GM18499 (cell line): ENCODE data around the gene FAT2.
"Not testable (repeated sequence)": the region's sequence is repeated elsewhere in the genome, so short reads cannot be mapped to it uniquely, and the experiment has no call there.

Source experiments
- ATAC-seq: cut with Tn5 transposase; IDR thresholded peaks from one replicate; pipeline ENCODE4 v1.9.1; 2021; ENCODE audit warnings: moderate number of reproducible peaks; ENCODE audit not compliant: insufficient read depth, unreplicated experiment

FAT2 gene

DNA sequence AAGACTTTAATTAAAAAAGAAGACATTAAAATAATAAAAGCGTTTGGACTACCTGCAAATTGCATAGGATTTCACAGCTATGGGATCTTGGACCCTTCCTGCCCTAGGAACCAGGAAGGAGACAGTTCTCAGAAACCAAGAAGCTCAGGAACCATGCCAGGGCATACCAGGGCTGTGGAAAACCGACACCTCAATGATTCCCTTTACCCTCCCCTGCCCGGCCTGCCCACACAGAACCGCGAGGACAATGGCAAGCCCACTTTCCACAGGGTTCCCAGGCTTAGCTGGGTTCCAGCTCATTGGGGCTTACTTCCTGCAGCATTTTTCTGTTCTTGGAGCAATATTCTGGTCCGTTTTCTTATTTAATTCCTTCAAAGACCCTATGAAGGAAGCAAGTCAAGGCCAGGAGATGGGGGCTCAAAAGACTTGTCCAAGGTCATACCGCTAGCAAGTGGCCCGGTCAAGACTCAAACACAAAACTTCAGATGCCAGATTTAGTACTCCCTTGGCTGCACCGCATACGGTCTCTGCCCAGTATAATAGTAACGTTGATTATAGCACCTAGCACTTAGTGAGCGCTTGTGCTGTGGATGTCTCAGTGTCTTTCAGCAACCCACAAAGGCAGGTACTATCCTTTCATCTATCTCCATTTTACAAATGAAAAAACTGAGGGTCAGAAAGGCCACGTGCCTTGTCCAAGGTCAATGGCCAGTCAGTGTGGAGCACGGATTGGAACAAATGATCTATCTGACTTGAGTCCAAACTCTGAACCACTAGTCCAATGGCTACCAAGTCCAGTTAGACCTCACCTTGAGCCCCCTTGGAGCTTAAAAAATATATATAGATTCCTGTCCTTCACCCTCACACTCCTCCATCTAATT is 6.8 kb downstream of the FAT2 start:
- ATAC-seq = no peak

DNA sequence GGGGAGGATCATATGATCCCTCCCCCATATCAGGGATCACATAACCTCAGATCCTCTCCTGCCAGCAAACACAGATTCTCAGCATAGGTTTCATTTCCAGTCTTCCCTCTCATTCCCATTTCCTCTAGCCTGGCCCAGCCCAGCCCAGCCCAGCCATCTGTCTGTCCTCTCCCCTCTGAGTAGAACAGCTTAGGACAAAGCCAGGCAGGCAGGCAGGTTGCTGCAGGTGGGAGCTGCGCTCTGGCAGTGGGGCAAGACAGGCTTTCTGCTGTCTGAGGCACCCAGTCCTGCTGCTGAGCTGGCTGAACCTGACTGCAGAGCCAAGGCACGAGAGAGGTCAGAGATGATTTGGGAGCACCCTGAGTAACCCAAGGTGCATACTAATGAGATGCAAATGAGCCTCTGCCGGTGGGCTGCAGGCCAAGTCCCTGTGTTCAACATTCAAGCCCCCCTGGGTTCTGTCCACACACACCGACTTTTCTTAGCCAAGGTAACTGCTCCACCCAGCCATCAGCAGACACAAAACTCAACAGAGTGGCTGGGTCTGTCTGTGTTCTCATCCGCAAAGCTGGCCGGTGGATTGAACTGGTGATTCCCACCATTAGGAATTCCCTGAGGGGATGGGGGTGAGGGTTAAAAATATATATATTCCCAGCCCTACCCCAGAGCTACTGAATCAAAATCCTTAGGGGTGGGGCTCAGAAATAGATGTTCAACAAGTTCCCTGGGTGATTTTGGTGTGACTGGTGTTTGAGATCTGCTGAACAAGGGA is 9.1 kb downstream of the FAT2 start:
- ATAC-seq = no peak

DNA sequence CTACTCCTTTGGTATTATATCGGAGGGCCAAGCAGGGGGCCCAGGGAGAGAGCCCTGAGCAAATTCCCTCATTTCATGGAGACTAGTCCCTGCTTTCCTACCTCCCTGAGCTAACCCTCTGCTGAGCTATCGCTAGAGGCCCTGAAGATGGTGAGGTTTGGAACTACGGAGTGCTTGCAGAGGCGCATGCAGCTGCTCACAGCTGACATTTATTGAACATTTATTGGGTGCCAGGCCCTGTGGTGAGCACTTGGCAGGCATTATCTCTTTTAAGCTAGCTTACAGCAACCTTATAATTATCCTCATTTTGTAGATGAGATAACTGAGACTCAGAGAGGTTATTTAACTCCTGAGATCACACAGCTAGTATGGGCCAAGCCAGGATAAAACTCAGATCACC is 9.8 kb downstream of the FAT2 start:
- no peak for ATAC-seq

DNA sequence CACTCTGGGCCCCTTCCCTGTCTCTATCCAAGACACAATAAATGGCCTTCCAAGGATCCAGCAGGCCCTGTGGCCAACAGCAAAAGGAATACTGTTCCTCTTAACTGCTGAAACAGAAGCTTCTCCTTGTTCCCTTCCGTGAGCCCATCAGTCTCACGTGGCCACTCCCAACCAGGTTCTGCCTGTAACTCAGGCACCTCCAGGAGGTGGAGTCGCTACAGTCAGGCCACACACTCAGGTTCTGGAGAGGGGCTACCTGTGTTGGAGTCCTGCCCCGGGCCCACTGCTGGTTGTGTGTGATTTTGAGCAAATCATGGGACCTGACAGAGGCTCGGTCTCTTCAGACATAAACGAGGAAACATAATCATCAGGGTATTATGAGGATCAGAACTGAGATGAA is 10.3 kb downstream of the FAT2 start:
- no peak for ATAC-seq

DNA sequence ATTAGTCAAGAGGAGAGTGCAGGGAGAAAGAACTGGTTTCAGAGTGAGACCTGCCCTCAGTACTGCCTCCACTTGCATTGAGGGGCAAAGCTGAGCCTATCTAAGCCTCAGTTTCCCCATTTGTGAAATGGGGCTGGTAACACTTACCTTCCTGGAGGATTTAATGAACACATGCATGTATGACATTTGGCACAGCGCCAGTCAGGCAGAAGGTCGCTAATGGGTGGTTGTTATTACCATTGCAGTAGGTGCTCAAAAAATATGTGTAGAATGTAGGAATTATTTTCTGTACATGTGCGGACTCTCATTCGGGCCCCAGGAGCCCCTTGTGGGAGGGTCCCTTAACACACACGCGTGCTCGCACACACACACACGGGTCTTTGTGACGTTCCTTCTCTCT is 10.9 kb downstream of the FAT2 start:
- no peak for ATAC-seq

DNA sequence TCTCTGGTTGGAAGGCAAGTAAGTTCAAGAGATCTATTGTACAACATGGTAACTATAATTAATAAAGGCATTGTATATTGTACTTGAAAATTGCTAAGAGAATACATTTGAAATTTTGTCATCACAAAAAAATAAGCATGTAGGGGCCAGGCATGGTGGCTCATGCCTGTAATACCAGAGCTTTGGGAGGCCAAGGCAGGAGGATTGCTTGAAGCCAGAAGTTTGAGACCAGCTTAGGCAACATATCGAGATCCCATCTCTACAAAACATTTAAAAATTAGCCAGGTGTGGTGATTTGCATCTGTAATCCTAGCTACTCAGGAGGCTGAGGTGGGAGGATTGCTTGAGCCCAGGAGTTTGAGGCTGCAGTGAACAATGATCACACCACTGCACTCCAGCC is 12.0 kb downstream of the FAT2 start:
- not testable (repeated sequence) for ATAC-seq

DNA sequence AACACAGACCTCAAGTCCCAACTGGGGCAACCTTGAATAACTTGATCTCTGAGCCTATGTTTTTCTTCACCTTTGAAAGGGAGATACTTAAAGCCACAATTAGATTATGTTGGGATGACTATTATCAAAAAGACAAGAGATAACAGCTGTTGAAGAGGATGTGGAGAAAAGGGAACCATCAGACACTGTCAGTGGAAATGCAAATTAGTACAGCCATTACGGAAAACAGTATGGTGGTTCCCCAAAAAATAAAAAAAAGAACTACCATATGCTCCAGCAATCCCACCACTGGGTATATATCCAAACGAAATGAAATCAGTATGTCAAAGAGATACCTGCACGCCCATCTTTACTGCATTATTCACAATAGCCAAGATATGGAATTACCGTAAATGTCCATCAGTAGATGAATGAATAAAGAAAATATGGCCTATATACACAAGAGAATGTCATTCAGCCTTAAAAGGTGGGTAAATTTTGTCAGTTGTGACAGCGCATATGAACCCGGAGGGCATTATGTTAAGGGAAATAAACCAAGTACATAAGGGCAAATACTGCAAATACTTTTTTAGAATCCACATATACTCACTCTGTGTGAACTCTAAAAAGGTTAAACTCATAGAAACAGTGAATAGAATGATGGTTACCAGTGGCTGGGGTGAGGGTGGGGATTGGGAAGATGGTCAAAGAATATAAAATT is 12.7 kb downstream of the FAT2 start:
- no peak for ATAC-seq

DNA sequence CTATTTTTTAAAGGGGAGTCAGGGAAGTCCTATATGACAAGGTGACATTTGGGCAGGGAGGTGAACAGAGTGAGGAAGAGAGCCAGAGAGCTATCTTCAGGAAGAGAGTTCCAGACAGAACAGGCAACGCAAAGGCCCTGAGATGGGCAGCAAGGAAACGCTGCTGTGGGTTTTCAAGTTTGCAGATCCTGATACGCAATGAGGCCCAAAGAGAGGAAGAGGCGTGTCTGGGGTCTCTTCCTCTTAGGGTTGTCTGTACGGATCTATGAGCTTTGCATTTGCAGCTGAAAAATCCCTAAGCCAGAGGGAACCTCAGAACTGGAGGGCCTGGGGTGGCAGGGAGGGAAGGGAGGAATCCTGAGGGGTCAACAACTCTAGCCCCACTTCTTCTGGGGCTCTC is 13.6 kb downstream of the FAT2 start:
- ATAC-seq = no peak

DNA sequence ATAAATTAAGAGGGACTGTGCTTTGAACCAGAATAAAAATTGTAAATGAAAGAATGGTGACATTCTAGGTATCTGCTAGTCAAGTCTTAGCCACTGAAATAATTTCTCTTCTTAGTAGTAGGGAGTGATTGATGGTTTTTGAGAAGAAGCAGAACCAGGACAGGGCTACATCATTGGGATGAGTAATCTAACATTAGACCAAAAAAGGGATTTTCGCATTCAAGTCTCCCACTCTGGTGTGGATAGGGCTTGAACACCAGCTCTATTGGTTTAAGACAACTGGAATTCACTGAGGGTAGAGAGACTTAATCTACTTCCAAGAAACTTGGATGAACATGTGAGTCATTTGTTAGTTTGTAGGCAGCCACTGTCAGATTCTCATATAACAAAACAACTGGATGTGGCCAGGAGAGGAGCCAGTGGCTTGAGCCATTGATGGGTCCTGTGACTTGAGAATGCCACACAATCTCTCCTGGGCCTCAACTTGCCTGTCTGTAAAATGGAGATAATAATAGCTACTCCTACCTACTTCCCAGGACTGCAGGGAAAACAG is 16.6 kb downstream of the FAT2 start:
- no peak for ATAC-seq

DNA sequence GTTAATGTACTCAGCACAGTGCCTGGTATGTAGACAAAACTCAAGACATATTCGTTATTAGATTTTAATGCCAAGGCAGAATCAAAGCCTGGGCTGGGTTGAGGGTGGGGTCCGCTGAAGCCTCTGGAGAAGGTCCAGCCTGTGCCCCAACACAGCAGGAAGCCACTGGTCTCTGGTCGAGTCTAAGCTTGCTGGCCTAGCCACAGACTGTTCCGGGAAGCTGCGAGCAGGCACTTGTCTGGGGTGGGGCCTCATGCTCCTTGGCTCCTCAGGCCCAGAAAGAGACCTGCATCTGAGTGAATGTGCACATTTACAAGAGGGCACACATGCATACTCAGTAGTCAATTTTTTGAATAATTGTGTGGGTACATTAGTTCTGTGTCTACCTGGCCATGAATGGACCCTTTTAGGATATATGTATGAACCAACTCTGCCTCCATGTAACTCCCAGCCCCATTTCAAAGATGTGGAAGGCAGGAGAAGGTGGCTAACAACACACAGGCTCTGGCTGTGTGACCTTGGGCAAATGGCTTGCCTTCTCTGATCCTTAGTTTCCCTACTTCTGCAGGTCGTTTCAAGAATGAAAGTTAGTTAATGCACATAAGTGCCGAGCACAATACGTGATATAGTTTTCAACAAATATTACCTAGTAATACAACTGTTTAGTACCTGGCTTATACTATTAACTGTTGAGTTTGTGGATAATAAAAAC is 18.3 kb downstream of the FAT2 start:
- ATAC-seq = no peak

DNA sequence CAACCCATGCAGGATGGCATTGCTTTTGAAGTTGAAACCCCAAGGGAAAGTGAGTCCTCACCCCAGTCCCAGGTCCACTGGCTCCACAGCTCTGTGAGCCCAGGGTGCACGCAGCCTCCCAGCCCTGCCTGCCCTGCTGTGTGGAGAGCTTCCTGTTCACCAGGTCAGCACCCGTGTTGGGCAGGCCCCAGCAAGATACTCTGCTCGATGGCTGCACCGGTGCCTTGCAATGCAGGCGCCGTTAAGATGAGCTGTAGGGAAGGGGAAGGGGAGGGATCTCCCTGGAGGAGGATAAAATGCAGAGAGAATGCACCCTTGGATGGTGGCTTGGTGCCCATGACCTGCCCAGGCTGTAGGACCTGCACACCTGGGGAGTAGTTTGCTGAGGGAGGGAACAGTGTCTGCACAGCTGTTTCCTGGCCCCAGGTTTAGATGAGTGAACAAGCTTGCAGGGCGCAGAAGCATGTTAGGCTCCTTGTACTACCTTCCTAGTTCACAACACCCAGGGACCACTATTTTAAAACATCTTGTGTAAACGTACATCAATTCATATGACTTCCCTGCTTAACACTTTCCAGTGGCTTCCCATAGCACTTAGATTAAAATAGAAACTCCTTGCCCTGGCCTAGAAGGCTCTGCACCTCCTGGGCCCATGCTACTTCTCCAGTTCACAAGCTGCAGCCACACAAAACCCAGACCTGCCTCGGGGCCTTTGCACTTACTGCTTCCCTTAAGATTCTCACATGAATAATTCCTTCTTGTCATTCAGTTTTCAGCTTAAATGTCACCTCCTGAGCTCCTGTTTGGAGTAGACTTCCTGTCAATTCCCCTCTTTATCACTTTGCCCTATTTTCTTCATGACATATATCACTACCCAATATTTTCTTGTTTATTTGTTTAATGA is 19.6 kb downstream of the FAT2 start:
- no peak for ATAC-seq

DNA sequence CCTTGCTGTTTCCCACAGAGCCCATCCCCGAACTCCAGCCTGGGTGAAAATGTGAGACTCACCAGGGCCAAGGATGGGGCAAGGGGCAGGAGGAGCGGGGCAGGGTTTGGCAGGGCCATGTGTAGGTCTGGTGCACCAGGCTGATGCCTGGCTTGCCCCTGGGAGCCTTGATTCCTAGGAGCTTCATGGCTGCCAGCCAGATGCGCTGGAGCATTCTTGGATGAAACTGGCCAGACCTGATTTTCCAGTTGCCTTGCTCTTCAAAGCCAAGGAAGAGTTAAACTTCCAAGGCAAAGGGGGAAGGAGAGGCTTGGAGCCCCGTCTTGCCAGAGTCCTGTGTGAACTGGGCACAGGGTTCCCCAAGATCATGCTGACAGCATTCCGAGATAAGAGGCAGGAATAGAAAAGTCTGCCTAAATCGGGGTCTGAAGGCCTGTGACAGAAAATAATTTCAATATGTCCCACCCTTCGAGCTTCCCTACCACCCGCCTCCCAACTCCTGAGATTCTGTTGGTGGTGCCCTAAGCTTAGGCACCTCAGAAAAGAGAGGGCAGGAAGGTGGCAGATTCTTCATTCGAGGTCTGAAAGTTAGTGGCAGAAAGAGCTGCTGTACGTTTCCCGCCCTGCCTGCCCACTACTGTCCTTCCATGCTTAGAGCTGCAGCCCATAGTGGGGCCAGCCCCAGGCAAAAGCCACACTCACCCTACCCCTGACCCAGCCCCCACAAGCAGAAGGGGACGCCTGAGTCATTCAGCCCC is 20.4 kb downstream of the FAT2 start:
- ATAC-seq = no peak

DNA sequence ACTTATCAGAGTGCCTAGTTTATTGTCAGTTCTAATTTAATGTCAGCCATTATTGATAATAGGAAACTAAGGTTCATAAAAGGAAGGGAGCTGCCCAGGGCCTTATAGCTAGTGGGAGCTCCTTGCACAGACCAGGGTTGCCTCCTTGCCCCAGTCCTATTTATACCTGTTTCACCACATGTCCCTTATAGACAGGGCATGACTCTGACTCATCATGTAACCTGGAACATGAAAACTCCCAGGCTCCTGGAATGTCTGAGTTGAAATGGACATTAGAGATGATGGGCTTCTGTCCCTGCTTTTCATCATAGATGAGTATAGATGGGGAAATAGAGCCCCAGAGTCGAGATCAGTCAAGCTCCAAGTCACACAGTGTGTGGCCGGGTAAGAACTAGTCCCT is 21.1 kb downstream of the FAT2 start:
- ATAC-seq = no peak

DNA sequence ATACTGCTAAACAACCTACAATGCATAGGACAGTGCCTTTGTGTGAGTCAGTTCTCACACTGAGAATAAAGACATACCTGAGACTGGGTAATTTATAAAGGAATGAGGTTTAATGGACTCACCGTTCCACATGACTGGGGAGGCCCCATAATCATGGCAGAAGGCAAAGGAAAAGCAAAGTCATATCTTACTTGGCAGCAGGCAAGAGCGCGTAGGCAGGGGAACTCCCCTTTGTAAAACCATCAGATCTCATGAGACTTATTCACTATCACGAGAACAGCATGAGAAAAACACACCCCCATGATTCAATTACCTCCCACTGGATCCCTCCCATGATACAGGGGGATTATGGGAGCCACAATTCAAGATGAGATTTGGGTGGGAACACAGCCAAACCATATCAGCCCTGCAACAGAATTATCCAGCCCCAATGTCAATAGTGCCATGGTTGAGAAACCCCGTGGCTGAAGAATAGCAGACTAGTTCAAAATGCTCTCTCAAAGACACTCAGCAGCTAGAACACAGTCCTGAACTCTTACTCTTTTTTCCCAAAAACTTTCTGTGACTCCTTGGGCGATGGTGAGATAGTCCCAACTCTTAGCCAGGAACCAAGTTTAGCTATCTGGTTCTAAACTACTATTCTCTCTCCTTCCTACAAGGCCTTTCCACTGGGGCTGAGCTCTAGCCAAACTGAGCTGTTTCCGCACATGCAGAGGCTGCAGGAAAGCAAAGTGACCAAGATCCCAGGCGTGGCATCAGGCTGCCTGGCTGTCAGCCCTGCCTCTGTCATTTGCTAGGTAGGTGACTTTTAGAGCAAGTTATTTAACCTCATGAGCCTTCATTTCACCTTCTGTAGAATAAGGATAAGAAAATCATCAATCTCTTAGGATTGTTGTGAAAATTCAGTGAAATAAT is 21.7 kb downstream of the FAT2 start:
- ATAC-seq = peak; percentile 67

DNA sequence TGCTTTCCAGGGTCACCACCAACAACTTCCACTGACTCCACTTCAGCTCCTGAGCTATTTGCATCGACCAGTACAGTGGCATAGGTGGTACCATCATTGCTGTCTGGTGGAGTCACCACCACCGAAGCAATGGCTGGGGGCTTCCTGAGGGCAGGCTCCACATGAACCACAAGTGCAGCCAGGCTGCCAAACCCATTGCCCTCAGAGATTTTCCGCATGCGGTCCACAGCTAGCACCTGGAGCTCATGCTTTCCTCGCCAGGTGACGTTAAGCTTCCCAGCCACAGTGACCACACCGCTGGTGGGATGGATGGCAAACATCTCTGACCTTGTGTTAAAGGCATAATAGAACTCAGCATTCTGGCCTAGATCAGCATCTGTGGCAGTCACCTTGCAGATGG is 23.1 kb downstream of the FAT2 start:
- no peak for ATAC-seq

DNA sequence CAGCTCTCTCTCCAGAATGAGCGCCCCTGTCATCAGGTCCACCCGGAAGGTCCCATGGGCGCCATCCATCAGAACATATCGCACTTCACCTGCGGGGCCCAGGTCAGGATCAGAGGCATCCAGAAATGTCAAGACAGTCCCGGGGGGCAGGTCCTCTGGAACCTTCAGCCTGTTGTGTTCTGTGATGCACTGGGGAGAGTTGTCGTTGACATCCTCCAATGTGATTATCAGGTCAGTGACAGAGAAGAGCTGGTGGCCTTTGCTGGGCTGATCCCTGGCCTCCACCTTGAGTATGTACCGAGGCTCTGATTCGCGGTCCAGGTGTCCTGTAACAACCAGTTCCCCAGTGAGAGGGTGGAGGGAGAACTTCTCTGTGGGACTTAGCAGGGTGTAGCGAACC is 25.2 kb downstream of the FAT2 start:
- ATAC-seq = no peak

DNA sequence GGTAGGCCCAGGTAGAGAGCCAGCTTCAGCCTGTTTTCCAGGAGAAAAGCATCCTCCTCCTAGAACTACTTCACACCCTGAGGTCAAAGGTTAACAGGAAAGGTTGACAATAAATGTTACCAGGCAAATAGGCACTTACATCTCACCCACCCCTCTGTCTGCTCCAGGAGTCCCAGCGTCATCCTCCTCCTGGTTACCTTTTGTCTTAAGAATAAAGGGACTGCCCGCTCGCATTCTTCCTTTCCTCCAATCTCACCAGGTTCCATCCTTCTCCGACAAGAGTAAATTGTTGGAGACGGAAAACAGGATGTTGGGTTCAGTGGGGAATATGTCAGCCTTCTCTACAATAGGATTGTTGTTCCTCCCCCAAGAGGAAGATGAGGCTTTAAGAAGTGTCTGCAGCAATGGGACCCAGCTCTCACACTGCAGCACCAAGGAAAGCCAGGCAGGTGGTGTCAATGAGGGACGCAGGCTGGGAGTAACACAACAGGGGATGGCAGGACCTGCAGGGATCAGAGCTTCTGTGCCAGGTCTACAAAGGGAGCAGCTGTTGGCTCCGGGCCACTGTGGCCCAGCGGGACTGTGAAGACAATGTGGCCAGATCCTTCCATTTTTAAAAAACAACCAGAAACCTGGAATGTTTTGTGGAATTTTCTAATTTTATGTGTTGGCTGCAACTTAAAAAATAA is 29.0 kb downstream of the FAT2 start:
- no peak for ATAC-seq
